ENCODE results near the gene ALG3. TPM values are rescaled to one million over a fixed set of nuclear protein-coding genes. Genes with fewer than 3 reads are reported as not detected.

The ALG3 gene
- total RNA-seq, 1 donor from 2014 or later = 38.6 TPM

DNA sequence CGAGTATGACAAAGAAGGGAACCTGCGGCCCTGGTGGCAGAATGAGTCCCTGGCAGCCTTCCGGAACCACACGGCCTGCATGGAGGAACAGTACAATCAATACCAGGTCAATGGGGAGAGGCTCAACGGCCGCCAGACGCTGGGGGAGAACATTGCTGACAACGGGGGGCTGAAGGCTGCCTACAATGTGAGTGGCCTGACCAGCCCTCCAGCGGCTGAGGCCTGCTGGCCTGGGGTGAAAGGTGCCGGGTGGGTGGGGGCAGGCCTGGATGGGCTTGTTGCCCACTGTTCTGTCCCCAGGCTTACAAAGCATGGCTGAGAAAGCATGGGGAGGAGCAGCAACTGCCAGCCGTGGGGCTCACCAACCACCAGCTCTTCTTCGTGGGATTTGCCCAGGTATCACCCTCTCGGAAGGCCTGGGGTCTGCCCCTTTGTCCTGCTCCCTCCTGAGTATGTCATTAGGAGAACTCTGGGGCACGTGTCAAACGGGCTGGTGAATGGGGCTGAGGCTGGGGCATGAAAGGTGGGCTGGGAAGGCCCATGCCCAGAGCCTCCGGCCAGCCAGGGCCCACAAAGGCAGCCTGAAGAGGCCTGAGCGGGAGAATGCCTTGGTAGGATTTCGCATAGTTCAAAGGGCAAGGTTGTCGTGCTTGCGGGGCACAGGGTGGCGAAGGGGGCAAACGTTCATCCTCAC, 42.4 kb upstream of the ALG3 start:
- H3K27ac Mint-ChIP-seq (ENCODE audit: unreplicated experiment) = no peak overlapping the region
- H3K4me3 Mint-ChIP-seq (ENCODE audit: unreplicated experiment) = no peak overlapping the region
- no peaks in the 10 kb centered on the region for H3K36me3 Mint-ChIP-seq (ENCODE audit: low read depth, unreplicated experiment)

DNA sequence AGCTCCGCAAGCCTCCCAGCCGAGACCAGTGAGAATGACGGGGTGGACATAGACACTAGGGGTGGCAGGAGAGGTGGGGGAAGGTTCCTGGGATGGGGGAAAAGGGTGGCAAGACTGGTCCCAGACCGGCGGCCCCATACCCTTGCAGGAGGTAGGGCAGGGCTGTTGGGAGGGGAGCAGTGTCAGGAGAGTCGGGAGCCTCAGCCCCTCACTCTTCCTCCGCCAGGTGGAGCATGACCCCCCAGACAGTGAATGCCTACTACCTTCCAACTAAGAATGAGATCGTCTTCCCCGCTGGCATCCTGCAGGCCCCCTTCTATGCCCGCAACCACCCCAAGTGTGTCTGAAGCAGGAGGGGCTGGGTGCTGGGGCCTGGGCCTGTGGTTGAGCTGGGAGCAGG, 41.6 kb upstream of the ALG3 start:
- no peak for DNase-seq (ENCODE audit: low spot score)
- Mint-ChIP-seq H3K27ac (ENCODE audit: unreplicated experiment) (no peak overlapping the region), H3K27me3 (ENCODE audit: unreplicated experiment) (peaks cover 7% of the 10 kb centered on the region), H3K9me3 (ENCODE audit: unreplicated experiment) (no peaks in the 10 kb centered on the region), H3K4me1 (ENCODE audit: unreplicated experiment) (peaks cover 6% of the 10 kb centered on the region), H3K36me3 (ENCODE audit: low read depth, unreplicated experiment) (no peaks in the 10 kb centered on the region), H3K4me3 (ENCODE audit: unreplicated experiment) (no peak overlapping the region)
- TF ChIP-seq, protein P1, sequence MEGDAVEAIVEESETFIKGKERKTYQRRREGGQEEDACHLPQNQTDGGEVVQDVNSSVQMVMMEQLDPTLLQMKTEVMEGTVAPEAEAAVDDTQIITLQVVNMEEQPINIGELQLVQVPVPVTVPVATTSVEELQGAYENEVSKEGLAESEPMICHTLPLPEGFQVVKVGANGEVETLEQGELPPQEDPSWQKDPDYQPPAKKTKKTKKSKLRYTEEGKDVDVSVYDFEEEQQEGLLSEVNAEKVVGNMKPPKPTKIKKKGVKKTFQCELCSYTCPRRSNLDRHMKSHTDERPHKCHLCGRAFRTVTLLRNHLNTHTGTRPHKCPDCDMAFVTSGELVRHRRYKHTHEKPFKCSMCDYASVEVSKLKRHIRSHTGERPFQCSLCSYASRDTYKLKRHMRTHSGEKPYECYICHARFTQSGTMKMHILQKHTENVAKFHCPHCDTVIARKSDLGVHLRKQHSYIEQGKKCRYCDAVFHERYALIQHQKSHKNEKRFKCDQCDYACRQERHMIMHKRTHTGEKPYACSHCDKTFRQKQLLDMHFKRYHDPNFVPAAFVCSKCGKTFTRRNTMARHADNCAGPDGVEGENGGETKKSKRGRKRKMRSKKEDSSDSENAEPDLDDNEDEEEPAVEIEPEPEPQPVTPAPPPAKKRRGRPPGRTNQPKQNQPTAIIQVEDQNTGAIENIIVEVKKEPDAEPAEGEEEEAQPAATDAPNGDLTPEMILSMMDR (IDR thresholded peaks at IDR 0.05; ENCODE audit: unreplicated experiment) = no peak

More for the DNA sequence above, 42.4 kb upstream of the ALG3 start:
- Mint-ChIP-seq H3K27me3 (ENCODE audit: unreplicated experiment) (peaks cover 5% of the 10 kb centered on the region), H3K9me3 (ENCODE audit: unreplicated experiment) (no peaks in the 10 kb centered on the region), H3K4me1 (ENCODE audit: unreplicated experiment) (peaks cover 6% of the 10 kb centered on the region)
- TF ChIP-seq, protein P1 (IDR thresholded peaks at IDR 0.05; ENCODE audit: unreplicated experiment) = no peak
- no peak for DNase-seq (ENCODE audit: low spot score)

DNA sequence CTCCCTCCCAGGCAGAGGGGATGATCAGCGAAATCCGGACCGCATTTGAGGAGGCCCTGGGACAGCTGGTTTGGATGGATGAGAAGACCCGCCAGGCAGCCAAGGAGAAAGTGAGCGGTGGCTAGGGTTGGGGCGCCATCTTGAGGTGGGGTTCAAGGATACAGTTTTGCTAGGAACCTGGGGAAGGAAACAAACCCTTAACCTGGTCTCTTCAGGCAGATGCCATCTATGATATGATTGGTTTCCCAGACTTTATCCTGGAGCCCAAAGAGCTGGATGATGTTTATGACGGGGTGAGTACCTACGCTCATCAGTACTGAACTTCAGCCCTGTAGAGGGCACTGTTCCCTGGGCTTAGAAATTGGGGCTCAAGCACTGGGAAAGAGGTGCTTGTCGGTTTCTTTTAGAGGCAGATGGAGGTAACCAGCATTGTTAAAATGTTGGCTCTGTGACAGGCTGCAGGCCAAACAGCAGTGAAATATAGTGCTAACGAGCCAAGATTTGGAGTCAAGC, 40.7 kb upstream of the ALG3 start:
- H3K9me3 Mint-ChIP-seq (ENCODE audit: unreplicated experiment) = no peaks in the 10 kb centered on the region
- DNase-seq (ENCODE audit: low spot score) = peak; percentile 71
- H3K27ac Mint-ChIP-seq (ENCODE audit: unreplicated experiment) = no peak overlapping the region
- no peaks in the 10 kb centered on the region for H3K36me3 Mint-ChIP-seq (ENCODE audit: low read depth, unreplicated experiment)
- peaks cover 6% of the 10 kb centered on the region for H3K4me1 Mint-ChIP-seq (ENCODE audit: unreplicated experiment)
- peaks cover 7% of the 10 kb centered on the region for H3K27me3 Mint-ChIP-seq (ENCODE audit: unreplicated experiment)
- no peak overlapping the region for H3K4me3 Mint-ChIP-seq (ENCODE audit: unreplicated experiment)
- TF ChIP-seq, protein P1 (IDR thresholded peaks at IDR 0.05; ENCODE audit: unreplicated experiment) = peak; percentile 62

DNA sequence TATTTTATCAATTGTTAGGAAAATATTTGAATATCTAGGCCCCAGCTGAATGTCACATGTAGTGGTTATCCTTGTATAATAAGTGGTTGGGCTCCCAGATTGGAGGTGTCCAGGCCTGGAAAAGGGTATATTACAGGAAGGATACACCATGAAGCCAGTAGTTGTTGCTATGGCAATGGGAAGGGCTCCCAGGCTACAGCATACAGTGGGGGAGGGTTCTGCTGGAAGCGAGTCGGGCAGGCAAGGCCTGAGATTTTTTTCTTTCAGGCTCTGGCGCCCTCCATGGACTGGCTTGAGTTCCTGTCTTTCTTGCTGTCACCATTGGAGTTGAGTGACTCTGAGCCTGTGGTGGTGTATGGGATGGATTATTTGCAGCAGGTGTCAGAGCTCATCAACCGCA, 35.9 kb upstream of the ALG3 start:
- H3K9me3 Mint-ChIP-seq (ENCODE audit: unreplicated experiment) = no peaks in the 10 kb centered on the region
- no peaks in the 10 kb centered on the region for H3K4me1 Mint-ChIP-seq (ENCODE audit: unreplicated experiment)
- peaks cover 25% of the 10 kb centered on the region for H3K27me3 Mint-ChIP-seq (ENCODE audit: unreplicated experiment)
- peak overlapping the region; percentile 55 for H3K27ac Mint-ChIP-seq (ENCODE audit: unreplicated experiment)
- TF ChIP-seq, protein P1 (IDR thresholded peaks at IDR 0.05; ENCODE audit: unreplicated experiment) = no peak
- no peaks in the 10 kb centered on the region for H3K36me3 Mint-ChIP-seq (ENCODE audit: low read depth, unreplicated experiment)
- DNase-seq (ENCODE audit: low spot score) = peak; percentile 70
- no peak overlapping the region for H3K4me3 Mint-ChIP-seq (ENCODE audit: unreplicated experiment)

DNA sequence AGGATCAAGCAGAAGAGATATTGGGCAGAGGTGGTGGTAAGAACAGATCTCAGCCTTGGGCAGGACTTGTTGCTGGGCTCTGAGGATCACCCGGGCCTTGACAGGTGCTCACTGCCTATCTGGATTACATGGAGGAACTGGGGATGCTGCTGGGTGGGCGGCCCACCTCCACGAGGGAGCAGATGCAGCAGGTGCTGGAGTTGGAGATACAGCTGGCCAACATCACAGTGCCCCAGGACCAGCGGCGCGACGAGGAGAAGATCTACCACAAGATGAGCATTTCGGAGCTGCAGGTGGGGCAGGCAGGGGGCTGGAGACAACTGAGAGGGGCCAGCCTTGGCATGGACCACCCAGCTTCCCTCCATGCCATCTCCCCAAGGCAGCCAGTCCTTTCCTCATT, 34.9 kb upstream of the ALG3 start:
- DNase-seq (ENCODE audit: low spot score) = no peak
- Mint-ChIP-seq H3K9me3 (ENCODE audit: unreplicated experiment) (no peaks in the 10 kb centered on the region), H3K27ac (ENCODE audit: unreplicated experiment) (no peak overlapping the region), H3K36me3 (ENCODE audit: low read depth, unreplicated experiment) (no peaks in the 10 kb centered on the region), H3K4me3 (ENCODE audit: unreplicated experiment) (no peak overlapping the region), H3K27me3 (ENCODE audit: unreplicated experiment) (peaks cover 22% of the 10 kb centered on the region), H3K4me1 (ENCODE audit: unreplicated experiment) (peaks cover under 1% of the 10 kb centered on the region)
- TF ChIP-seq, protein P1 (IDR thresholded peaks at IDR 0.05; ENCODE audit: unreplicated experiment) = no peak

Data from endothelial cell (in vitro differentiated cells).